ENCODE data around the gene TMSB4X.
"Not testable (repeated sequence)": the region's sequence is repeated elsewhere in the genome, so short reads cannot be mapped to it uniquely, and the experiment has no call there.

The TMSB4X gene

DNA sequence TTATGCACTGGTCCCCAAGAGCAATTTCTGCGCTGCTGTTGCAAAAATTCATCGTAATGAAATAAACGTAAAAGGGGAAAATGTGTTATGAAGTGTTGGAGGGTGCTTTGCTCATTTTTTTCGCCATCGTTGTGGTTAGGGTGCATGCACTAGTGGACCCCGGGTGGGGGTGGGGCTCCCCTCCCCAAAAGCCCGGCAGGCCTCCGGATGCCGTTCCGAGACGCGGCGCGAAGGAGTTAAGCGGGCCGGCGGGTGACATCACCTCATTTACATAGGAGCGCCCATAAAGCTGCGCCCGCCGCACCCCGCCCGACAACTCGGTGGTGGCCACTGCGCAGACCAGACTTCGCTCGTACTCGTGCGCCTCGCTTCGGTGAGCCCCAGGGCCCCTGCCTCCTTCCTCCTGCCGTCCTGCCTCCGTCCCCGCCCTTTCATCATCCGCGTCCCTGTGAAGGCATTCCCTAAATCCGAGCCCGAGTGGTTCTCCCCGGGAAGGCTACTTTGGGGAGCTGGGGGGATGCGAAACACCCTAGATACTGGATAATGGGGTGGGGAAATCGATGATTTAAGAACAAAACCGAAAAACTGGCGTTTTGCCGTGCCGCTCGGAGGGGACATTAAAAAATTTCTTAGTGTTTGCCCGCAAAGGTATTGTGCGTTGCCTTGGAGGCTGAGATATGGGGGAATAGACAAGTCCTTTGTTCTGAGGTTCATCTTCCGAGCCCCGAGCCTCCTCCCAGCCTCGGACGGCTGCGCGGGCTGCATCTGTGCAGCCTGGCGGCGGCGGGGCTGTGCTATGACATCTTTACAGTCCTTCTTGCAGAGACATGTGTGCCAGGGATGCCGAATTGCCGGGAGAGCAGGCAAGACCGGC, at the start of gene TMSB4X:
TMSB4X (plus strand) TSS at position 315 of the 874 bp plus-strand sequence.
- peak; percentile 70 to 77 for DNase-seq (ENCODE audit: low read depth in 2 of 2)

DNA sequence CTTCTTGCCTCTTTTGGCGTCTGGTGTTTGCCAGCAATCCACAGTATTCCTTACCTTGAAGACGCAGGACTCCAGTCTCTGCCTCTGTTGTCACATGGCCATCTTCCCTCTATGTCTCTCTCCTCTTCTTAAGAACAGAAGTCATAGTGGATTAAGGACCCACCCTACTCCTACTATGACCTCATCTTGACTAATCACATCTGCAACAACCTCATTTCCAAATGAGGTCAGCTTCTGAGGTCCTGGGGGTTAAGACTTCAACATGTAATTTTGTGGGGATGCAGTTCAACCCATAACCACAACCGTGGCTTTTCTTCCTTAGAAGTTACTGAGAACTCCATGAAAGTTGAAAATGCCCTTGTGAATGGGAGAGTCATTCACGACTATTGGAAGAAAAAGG, 45.2 kb upstream of the TMSB4X start:
- no peak for DNase-seq (ENCODE audit: low read depth in 2 of 2)

DNA sequence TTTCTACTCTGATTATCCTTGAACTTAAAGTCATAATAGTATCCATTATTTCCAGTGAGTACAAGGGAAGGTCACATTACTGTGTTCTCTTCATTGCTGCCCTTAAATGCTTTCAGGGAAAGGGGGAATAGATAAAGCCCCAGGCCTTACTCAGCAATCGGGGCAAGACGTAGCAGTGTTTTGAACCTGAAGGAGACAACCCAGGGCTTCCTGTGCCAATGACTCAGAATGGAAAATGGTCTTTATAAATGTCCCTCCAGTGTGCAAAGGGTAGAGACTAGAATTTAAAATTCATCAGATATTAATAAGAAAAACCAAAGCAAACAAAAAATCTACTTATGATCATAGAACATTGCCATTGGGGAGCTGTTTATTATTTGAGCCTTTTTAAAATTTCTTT, 44.8 kb upstream of the TMSB4X start:
- DNase-seq (ENCODE audit: low read depth in 2 of 2), result no peak

DNA sequence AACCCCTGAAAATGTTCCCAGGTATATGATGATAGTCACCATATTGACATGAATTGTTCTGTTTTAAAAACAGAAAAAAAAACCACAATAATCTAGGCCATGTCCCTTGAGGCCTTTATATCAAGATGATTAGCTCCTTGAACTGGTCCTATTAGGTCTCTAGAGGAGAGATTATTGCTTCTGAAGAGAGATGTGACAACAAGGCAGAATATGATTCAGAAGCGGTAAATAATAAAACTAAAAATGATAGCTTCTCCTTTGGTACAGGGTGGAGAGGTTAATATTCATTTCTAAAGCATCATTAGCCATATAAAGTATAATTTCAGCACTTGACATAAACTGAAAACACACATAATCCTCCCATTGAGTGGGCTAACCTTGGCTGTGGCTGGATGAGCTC, 42.7 kb upstream of the TMSB4X start:
- no peak for DNase-seq (ENCODE audit: low read depth in 2 of 2)

DNA sequence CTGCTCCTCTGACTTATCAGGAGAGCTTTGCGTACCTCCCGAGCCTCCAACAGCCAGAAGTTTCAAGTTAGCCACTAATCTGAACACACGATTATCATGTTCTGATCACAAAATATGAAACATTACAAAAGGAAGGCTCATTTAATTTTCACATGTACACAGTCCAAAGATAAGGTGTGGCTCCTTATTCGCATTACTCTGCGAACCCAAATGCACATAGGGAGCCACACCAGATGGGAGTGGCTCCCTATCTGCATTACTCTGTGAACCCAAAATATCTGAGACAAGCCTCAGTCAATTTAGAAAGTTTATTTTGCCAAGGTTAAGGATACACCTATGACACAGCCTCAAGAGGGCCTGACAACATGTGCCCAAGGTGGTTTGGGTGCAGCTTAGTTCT, 40.1 kb upstream of the TMSB4X start:
- no peak for DNase-seq (ENCODE audit: low read depth in 2 of 2)

DNA sequence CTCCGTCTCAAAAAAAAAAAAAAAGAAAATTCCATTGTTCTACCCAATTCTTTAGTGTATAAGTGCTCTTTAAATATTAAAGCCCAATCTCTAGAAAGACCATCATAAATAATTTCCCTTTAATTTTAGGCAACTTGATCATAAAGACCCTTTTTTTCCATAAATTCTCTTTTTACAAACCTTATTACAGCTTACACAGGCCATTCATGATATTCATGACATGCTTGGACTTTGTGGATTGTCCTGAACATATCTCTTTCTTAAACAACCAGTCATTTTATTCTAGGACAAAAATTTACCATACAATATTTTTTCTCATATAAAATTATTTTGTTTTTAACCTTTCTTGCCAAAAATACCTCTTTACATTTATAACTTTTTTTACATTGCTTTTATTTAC, 38.0 kb upstream of the TMSB4X start:
- DNase-seq (ENCODE audit: low read depth in 2 of 2), result no peak

DNA sequence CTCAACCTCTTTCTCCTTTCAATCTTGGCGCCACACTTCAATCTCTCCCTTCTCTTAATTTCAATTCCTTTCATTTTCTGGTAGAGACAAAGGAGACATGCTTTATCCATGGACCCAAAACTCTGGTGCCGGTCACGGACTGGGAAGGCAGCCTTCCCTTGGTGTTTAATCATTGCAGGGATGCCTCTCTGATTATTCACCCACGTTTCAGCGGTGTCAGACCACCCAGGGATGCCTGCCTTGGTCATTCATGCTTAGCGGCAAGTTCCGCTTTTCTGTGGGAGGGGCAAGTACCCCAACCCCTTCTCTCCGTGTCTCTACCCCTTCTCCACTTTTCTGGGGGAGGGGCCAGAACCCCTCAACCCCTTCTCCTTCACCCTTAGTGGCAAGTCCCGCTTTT, 34.4 kb upstream of the TMSB4X start:
- not testable (repeated sequence) for DNase-seq (ENCODE audit: low read depth in 2 of 2)

DNA sequence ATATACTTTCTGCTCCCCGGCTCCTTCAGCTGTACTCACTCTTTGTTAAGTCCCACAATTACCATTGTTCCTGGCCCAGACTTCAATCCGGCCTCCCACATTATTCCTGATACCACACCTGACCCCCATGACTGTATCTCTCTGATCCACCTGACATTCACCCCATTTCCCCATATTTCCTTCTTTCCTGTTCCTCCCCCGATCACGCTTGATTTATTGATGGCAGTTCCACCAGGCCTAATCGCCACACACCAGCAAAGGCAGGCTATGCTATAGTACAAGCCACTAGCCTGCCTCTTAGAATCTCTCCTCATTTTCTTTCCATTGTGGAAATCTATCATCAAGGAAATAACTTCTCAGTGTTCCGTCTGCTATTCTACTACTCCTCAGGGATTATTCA, 31.3 kb upstream of the TMSB4X start:
- not testable (repeated sequence) for DNase-seq (ENCODE audit: low read depth in 2 of 2)

DNA sequence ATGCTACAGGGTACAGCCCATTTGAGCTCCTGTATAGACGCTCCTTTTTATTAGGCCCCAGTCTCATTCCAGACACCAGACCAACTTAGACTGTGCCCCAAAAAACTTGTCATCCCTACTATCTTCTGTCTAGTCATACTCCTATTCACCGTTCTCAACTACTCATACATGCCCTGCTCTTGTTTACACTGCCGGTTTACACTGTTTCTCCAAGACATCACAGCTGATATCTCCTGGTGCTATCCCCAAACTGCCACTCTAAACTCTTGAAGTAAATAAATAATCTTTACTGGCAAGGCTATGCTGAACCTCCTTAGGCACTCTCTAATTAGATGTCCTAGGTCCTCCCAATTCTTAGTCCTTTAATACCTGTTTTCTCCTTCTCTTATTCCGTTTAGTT, 30.5 kb upstream of the TMSB4X start:
- DNase-seq (ENCODE audit: low read depth in 2 of 2), result not testable (repeated sequence)

DNA sequence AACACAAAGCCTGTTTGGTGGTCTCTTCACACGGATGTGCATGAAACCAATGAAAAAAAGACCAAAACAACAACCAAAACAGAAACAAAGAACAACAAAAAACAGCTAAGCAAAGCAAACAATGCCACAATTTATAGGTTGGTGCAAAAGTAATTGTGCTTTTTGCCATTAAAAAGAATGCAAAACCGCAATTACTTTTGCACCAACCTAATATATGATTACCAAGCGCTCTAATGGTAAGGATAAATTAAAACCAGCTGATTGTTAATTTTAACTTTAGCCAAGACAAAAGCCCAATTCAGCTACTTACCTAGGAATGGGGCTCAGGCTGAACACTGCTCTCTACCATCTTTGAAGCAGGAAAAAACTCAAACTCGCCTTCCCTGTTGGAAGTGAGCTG, 29.4 kb upstream of the TMSB4X start:
- DNase-seq (ENCODE audit: low read depth in 2 of 2), result no peak

DNA sequence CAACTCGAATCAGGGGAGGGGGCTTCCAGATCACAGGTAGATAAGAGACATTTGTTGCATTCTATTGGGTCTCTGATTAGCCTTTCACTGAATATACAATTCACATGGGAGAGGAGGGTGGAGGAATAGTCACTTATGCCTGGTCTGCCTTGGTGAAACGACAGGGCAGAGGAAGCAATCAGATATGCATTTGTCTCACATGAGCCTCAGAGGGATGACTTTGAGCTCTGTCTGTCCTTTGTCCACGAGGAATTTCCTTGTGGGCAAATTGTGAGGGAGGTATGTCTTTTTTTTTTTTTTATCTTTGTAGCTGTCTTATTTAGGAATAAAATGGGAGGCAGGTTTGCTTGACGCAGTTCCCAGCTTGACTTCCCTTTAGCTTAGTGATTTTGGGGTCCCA, 28.5 kb upstream of the TMSB4X start:
- DNase-seq (ENCODE audit: low read depth in 2 of 2), result no peak

DNA sequence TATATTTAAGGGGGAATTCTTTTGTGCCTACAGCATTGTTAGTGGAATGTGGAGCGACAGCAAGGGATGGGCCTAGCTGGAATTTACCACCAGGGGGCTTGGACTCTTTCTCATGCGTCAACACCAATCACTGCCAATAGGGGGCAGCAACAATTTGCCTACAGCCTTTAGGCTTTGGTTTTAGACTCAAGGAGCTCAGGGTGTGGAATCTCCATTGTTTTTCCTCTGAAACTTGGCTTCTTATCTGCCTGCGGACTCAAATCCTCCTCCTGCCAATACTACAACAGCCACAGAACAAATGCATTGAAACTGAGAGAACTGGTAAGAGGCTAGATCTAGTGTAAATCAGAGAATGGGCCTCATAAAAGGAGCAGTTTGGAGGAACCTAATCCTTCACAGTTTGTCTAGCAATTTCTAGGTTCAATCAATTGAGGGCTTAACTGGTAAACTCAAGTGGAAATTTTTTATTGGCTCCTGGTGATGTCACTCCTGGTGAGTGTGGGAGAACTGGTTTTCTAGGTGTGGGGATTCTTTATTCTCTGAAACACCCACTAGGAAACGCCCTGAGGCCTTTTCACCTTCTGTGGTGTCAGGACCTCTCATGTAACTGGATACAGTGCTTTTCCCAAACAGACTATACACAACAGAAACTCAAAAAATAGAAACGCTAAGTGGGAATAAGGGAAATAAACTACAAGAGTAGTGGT, 27.9 kb upstream of the TMSB4X start:
- DNase-seq (ENCODE audit: low read depth in 2 of 2), result peak in 1 of 2 donors; percentile 48

DNA sequence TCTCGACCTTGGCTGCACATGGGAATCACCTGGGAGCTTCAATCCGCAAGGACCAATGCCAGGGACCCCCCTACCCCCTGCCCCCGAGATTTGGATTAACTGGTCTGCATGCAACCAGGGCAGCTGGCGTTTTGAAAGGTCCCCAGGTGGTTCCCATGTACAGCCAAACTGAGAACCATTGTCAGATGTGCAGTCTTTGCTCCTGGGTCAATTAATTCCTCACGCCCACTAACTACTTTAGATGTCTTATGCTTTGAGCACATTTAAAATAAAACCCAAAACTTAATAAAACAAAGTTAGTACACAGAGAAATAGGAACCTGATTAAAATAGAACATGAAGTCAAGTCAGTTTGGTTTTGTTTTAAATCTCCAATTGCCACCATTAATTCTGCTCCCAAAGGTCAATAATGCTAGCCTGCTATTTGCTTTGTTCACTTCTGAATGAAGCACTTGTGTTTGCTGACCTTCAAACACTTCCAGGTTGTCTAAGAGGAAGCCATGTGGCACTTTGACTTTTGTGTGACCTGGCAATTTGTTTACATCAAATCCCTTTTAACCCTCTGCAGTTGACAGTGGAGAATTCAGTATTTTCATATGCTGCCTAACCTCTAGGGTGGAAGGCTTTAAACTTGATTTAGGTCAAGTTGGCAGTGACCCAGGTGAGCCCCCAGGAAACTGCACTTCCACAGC, 27.2 kb upstream of the TMSB4X start:
- DNase-seq (ENCODE audit: low read depth in 2 of 2), result no peak

DNA sequence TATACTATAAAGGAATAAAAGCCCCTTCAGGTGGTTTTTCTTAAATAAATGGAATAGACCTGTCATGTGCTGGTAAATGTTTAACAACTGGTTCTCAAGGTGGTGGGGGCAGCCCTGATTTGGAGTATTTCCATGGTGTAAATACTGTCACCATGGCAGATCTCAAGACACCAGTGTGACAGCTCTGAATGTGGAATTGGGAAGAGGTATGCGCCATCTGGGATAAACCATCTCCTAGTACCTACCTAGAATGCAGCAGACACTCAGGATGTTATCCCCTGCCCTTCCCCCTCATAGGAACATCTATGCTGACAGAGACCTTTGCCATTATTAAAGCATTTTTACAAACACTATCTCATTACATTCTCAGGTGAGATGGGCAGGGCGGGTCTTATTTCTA, 26.4 kb upstream of the TMSB4X start:
- no peak for DNase-seq (ENCODE audit: low read depth in 2 of 2)

DNA sequence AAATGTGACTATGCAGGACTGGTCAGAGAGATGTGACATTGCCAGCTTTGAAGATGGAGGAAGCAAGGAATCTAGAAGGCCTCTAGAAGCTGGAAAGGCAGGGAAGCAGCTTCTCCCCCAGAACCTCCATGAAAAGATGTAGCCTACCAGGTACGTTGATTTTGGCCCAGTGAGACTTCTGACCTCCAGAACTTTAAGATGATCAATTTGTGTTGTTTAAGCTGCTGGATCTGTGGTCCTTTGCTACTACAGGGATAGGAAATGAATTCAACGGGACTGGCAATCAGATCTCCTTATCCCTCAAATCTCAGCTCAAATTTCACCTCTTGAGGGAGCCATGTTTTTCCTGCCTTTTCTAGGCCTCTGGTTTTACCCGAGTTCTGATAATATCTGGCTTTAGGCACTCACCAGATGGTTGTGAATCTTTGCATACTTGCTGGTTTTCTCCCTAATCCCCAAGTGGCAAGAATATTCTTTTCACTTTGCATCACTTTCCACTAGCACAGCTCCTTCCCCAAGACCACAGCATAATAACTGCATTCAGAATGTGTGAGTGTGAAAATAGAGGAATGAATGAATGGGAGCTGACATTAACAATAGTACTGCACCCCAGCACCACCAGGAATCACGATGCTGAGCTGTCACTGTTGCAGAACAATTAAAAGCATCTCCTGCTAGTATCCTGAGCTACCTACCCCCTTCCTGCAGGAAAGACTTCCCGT, 25.5 kb upstream of the TMSB4X start:
- DNase-seq (ENCODE audit: low read depth in 2 of 2), result no peak

DNA sequence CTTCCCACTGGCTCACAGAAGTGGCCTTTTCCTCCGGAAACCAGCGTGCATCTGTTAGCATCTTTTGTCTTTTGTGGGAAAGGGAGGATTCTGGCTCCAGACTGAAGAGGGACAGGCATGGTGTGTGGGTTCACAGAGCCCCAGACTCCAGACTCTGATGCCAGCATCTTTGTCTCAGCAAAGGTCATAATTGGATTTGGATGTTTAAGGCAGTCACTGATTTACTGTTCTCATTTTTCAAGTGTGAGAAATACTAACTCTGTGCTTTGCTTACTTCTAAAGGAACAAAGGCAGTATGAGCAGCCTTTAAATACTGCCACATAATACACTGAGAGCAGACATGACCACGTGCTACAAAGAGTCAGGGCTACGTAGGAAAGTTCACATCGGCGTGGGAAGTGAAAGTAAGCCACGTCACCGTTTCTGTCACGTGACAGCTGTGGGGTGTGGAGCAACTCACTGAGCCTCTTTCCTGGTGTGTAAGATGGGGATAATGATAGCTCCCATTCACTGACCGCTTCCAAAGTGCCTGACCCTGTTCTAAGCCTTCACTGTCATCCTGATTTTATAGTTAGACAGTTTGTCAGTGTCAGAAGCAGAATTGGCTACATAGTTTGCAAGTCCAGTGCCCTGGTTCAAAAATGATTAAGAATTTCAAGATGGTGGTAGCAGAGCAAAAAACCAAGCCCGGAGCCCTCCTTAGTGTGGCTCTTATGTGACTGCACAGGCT, 24.8 kb upstream of the TMSB4X start:
- peak; percentile 81 for DNase-seq (ENCODE audit: low read depth in 2 of 2)

DNA sequence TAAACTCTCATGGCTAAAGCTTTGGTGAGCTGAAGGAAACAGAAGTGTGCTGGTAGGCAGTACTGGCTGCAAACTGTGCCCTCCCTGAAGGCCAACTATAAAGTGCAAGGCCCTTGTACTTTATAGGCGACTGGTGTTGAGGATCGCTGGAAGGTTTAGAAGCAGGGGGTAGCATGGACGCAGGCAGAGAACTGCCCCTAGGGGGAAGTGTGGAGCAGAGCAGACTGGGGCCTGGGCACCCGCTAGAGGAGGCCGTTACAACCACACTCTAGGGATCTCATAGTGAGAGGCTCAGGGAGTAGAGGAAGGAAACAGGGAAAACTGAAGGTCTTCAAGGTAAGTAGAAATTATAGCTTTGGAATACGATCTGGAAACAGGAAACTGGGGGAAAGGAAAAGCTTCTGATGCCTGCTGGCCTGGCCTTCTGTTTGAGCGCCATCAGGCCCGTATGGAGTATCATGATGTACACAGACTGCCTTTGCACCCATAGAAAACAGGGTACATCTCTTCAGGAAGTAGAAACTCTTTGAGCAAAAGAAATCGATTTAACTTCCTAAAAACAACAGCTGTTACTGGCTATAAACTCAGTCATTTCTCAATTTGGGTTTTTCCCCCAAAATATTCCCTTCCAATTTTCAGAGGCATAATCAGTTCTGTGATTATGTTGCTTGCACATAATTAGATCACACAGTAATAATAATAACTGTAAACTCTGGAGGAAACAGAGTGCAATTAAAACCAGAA, 23.9 kb upstream of the TMSB4X start:
- DNase-seq (ENCODE audit: low read depth in 2 of 2), result peak; percentile 35 to 56

DNA sequence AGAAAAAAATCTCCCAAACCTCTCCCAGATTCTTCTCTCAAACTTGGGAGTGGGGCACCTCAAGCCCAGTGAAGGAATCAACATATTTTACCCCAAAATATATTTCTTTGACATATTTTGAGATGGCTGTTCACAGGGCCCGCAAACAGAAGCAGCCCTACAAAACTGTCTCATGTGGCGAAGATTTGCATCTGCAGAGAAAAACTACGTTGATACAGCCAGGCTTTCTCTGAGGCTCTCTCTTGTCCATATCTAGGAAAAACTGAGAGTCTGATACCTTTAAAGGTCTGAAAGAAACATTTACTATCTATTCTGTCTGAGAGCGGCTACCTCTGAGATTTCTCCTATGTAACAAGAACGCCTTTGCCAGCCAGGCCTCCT, 23.3 kb upstream of the TMSB4X start:
- DNase-seq (ENCODE audit: low read depth in 2 of 2), result no peak

DNA sequence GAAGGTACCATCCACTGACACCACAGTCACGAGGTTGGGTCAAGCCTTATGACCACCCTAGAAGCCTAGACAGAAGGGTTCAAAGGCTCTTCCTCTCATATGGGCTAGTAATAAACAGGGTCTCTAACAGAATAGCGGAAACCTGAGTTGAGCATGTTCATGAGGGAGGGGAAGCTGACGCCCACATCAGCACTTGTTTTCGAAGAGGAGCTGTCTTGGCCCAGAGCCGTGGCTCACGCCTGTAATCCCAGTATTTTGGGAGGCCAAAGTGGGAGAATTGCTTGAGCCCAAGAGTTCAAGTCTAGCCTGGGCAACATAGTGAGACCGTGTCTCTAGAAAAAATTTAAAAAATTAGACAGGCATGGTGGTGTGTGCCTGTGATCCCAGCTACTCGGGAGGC, 21.5 kb upstream of the TMSB4X start:
- no peak for DNase-seq (ENCODE audit: low read depth in 2 of 2)

DNA sequence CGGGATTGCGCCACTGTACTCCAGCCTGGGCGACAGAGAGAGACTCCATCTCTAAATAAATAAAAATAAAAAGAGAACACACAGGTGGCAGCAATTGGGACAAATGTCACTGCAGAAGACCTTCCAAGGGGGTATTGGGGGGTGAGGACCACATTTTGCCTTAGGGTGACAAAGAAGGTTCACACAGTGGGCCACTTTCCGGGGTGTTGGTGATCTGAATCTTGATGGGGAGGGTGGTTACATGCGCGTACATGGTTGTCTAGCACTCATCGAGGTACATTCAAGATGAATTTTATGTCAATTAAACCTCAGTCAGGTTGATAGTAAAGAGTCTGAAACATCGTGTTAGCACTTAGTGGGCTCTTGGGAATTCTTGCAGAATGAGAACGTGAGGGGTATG, 20.5 kb upstream of the TMSB4X start:
- DNase-seq (ENCODE audit: low read depth in 2 of 2), result no peak

DNA sequence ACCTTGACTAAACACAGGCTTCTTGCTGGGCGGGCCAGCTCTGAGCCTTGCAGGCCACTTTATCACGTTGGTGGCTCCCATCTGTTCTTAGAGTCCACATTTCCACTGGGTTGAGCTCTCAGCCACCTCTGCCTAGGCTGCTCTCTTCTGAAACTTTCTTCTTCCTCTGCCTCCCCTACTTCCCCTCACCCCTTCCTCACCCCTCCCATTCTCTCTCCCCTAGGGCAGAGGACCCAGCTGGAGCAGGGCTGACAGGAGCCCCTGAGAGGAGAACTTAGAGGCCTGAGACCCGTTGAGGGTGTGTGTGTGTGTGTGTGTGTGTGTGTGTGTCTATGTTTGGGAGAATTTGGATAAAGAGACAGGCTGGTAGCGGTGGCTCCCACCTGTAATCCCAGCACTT, 19.9 kb upstream of the TMSB4X start:
- no peak for DNase-seq (ENCODE audit: low read depth in 2 of 2)

Data from stimulated activated CD8-positive, alpha-beta memory T cell treated with anti-CD3 and anti-CD28 coated beads, Interleukin-7, amount 100 ng/mL, for 4 hours (primary cell).